K562 (cell line): ENCODE results near the gene OTUB2. TPM values are rescaled to one million over a fixed set of nuclear protein-coding genes. Genes with fewer than 3 reads are reported as not detected.

Source experiments
- ATAC-seq: fragments of 200-7000 bp; cut with Tn5 transposase; 3 replicates; pipeline ENCODE4 v1.9.1; 2020; ENCODE audit warnings: moderate library complexity
- BruUV-seq: library from RNA; stranded (reverse); fragments of 400-500 nt; replicated peaks from 2 replicates; lab custom pipeline; 2021; lab: Mats Ljungman, UMichigan
- CTCF ChIA-PET: fragments of 300-600 bp; formaldehyde crosslinking; extraction: SDS; loops from one replicate; lab custom pipeline; 2021; ENCODE audit warnings: low intra/inter-chr PET ratio; lab: Yijun Ruan, JAX
- POLR2A ChIA-PET: fragments of 300-600, 350-650 bp; sonication (Branson Sonifier 250); formaldehyde crosslinking; extraction: SDS; loops from one replicate; lab custom pipeline; 2021; ENCODE audit warnings: antibody characterized with exemption, inconsistent platforms; lab: Yijun Ruan, JAX
- DNase-seq, 4 experiments: peaks; one replicate each; pipeline versions ENCODE4 v3.0.0 to v3.0.0-alpha.2; 2011 to 2018; ENCODE audit warnings: low spot score in 3 of 4, mixed read lengths in 3 of 4; ENCODE audit errors: extremely low read depth in 1 of 4
- FAIRE-seq: peaks from 2 replicates; lab custom pipeline; 2011; peaks lifted over from hg19 to GRCh38; lab: Jason Lieb, UNC
- H2AFZ ChIP-seq: 2 replicates; pipeline ENCODE4 v1.6.0; 2011; ENCODE audit warnings: low read depth, low read length, control low read depth, inconsistent platforms
- H3K27ac ChIP-seq: fragments of 200-600 bp; 3 replicates; pipeline ENCODE4 v1.8.0; 2011; ENCODE audit warnings: low read depth, mild to moderate bottlenecking, control low read depth, inconsistent platforms, low read length, moderate library complexity, mixed read lengths; ENCODE audit errors: extremely low read depth
- H3K27me3 ChIP-seq, 2 experiments: fragments of 300-600 bp in 1 of 2; 2 replicates in 1 of 2; 3 replicates in 1 of 2; pipeline versions ENCODE4 v1.6.0 to v1.8.0; 2011; ENCODE audit warnings: inconsistent platforms in 2 of 2, low read length in 2 of 2, mild to moderate bottlenecking in 1 of 2, mixed read lengths in 1 of 2, moderate library complexity in 1 of 2; ENCODE audit not compliant: control insufficient read depth in 2 of 2, insufficient read depth in 2 of 2
- H3K36me3 ChIP-seq: fragments of 300-600 bp; 3 replicates; pipeline ENCODE4 v1.8.0; 2011; ENCODE audit warnings: mild to moderate bottlenecking, low read length, inconsistent platforms; ENCODE audit not compliant: control insufficient read depth, insufficient read depth
- H3K4me1 ChIP-seq, 2 experiments: fragments of 200-600 bp in 1 of 2; replicated peaks in 1 of 2; 2 replicates in 1 of 2; 3 replicates in 1 of 2; pipeline versions ENCODE4 v1.5.1 to v1.8.0; 2011; ENCODE audit warnings: inconsistent platforms in 2 of 2, low read length in 2 of 2, mild to moderate bottlenecking in 1 of 2, mixed read lengths in 1 of 2, moderate library complexity in 1 of 2; ENCODE audit not compliant: control insufficient read depth in 2 of 2, insufficient read depth in 2 of 2
- H3K4me2 ChIP-seq: 2 replicates; pipeline ENCODE4 v1.6.1; 2011; ENCODE audit warnings: low read length, control low read depth, inconsistent platforms, mixed read lengths; ENCODE audit not compliant: insufficient read depth
- H3K4me3 ChIP-seq: fragments of 200-600 bp; sonication (generic), shearing (Covaris generic); 2 replicates; pipeline ENCODE4 v1.5.1; 2016; ENCODE audit warnings: control low read depth, inconsistent platforms
- H3K79me2 ChIP-seq: fragments of 200-600 bp; 3 replicates; pipeline ENCODE4 v1.8.0; 2011; ENCODE audit warnings: low read length, inconsistent platforms; ENCODE audit not compliant: control insufficient read depth, insufficient read depth
- H3K9ac ChIP-seq, 2 experiments: 2 replicates each; pipeline versions ENCODE4 v1.6.0 to v1.6.1; 2011; ENCODE audit warnings: low read depth in 2 of 2, low read length in 2 of 2, control low read depth in 1 of 2, inconsistent platforms in 1 of 2, mild to moderate bottlenecking in 1 of 2, mixed read lengths in 1 of 2; ENCODE audit not compliant: insufficient read depth in 1 of 2
- H3K9me1 ChIP-seq: one replicate; pipeline ENCODE4 v1.6.0; 2011; ENCODE audit warnings: inconsistent platforms, mild to moderate bottlenecking, low read length, moderate library complexity; ENCODE audit not compliant: control insufficient read depth, insufficient read depth
- H3K9me3 ChIP-seq: replicated peaks from 2 replicates; pipeline ENCODE4 v1.5.1; 2011; ENCODE audit warnings: low read depth, low read length, inconsistent platforms; ENCODE audit not compliant: control insufficient read depth, insufficient read depth
- H4K20me1 ChIP-seq: replicated peaks from 2 replicates; pipeline ENCODE4 v1.6.1; 2011; ENCODE audit warnings: low read length, inconsistent platforms, mixed read lengths; ENCODE audit not compliant: control insufficient read depth, insufficient read depth
- DNMT1 ChIP-seq: fragments of 450-650 bp; IDR thresholded peaks from 2 replicates; pipeline ENCODE4 v1.6.1; 2016; ENCODE audit warnings: antibody characterized with exemption, mild to moderate bottlenecking
- ILK ChIP-seq: fragments of 450-650 bp; IDR thresholded peaks from 2 replicates; pipeline ENCODE4 v1.6.1; 2016; ENCODE audit warnings: missing genetic modification characterization, low read depth, mild to moderate bottlenecking, missing compliant biosample characterization, moderate library complexity, borderline replicate concordance
- IRF9 ChIP-seq: fragments of 450-650 bp; IDR thresholded peaks from 2 replicates; pipeline ENCODE4 v1.6.1; 2016; ENCODE audit warnings: missing biosample characterization, missing genetic modification characterization
- KAT8 ChIP-seq: fragments of 450-650 bp; IDR thresholded peaks from 2 replicates; pipeline ENCODE4 v1.6.1; 2016; ENCODE audit warnings: low read depth, mild to moderate bottlenecking
- KDM5B ChIP-seq: fragments of 200-600 bp; sonication (generic); IDR thresholded peaks from 2 replicates; pipeline ENCODE4 v1.6.1; 2012; ENCODE audit warnings: low read depth, mild to moderate bottlenecking, moderate library complexity, low read length, control low read depth, inconsistent platforms; ENCODE audit not compliant: insufficient replicate concordance
- RBM14 ChIP-seq: fragments of 200-400 bp; formaldehyde crosslinking; IDR thresholded peaks from 2 replicates; pipeline ENCODE4 v1.6.1; 2018; ENCODE audit warnings: low read depth, mild to moderate bottlenecking, low read length, moderate library complexity, borderline replicate concordance; ENCODE audit not compliant: insufficient read depth
- SMARCC2 ChIP-seq: fragments of 450-650 bp; IDR thresholded peaks from 2 replicates; pipeline ENCODE4 v1.6.1; 2017; ENCODE audit warnings: antibody characterized with exemption, moderate library complexity, mild to moderate bottlenecking, low read depth
- ZNF699 ChIP-seq: fragments of 250-450 bp; sonication (Bioruptor Pico); IDR thresholded peaks from 2 replicates; pipeline ENCODE4 v1.8.0; 2021; ENCODE audit warnings: mild to moderate bottlenecking, moderate library complexity; ENCODE audit not compliant: insufficient replicate concordance
- ZNF778 ChIP-seq: fragments of 450-650 bp; formaldehyde crosslinking; IDR thresholded peaks from 2 replicates; pipeline ENCODE4 v1.4.0; 2020; ENCODE audit warnings: mild to moderate bottlenecking, moderate library complexity
- WGBS: fragments of 100-300 bp; shearing (Covaris generic); methylation state at CpG from one replicate; pipeline ENCODE4 v1.1.6; 2016; ENCODE audit warnings: low coverage, mixed read lengths; ENCODE audit not compliant: insufficient coverage; ENCODE audit errors: missing lambda C conversion rate; 5-methylcytosine and 5-hydroxymethylcytosine counted together
- in situ Hi-C: fragments of 300-500 bp; cut with MboI; formaldehyde crosslinking; loops from 4 replicates; pipeline ENCODE4 v1.15.0; 2018; ENCODE audit warnings: inconsistent platforms, mixed read lengths
- intact Hi-C: fragments of 100-400 bp; cut with micrococcal nuclease; formaldehyde crosslinking; loops from 2 replicates; pipeline ENCODE4 v1.14.2; 2022
- polyA plus RNA-seq, 8 experiments: library from polyadenylated mRNA; depleted of rRNA in 4 of 8; stranded (reverse) in 5 of 8; unstranded in 3 of 8; fragments of >200 nt; fragmentation: Nextera tagmentation in 2 of 8; fragmentation: Illumina TruSeq in 1 of 8; extraction: Ambion mirVana in 2 of 8; extraction: Trizol in 1 of 8; gene quantifications; 2 replicates each; pipeline versions ENCODE4 v1.2.1 to v1.2.3, GENCODE V29; 2011 to 2014; ENCODE audit warnings: inconsistent platforms in 1 of 8, missing spikeins in 1 of 8
- total RNA-seq, 7 experiments: library from RNA; depleted of rRNA in 6 of 7; stranded (reverse); fragments of >200 nt in 6 of 7; fragmentation: Illumina TruSeq in 2 of 7; extraction: Trizol in 2 of 7; gene quantifications; 2 replicates each; pipeline versions ENCODE4 v1.2.1 to v1.2.3, GENCODE V29; 2011 to 2021; ENCODE audit warnings: low replicate concordance in 1 of 7

OTUB2 gene
- total and polyA plus RNA-seq, 9 of the 15 experiments (the other 6 are each of a cell fraction or from before 2014, with no cell fraction given) = 0.01 to 0.31 (median 0.11) TPM

- in situ Hi-C loops = loop anchor here (5.0 kb wide), 1 partner anchor 99 kb away; no protein-coding TSS in a partner anchor
- no TSS peak for BruUV-seq
- no peaks in the 10 kb centered on the region for H3K36me3 ChIP-seq
- ChIA-PET POLR2A (interaction anchor here (0.7 kb wide), 1 partner anchor 10 kb away, joined by 3 read pairs; no protein-coding TSS in a partner anchor), CTCF (no interaction called here)
- WGBS = 7% methylated on average over 7 of the region's 7 CpGs
- no peak overlapping the region for H3K4me2 ChIP-seq
- H3K27me3 ChIP-seq = peaks cover 4 to 24% of the 10 kb centered on the region in 2 experiments; a peak in 4 of 5 replicates
- H3K27ac ChIP-seq = no peak overlapping the region
- ATAC-seq (no peak), DNase-seq (no peak), FAIRE-seq (no peak)
- H2AFZ ChIP-seq = no peak overlapping the region
- no peaks in the 10 kb centered on the region for H3K9me1 ChIP-seq
- no peaks in the 10 kb centered on the region; the same call in 1 of the 2 replicates for H4K20me1 ChIP-seq
- no peaks in the 10 kb centered on the region for H3K79me2 ChIP-seq
- TF ChIP-seq IRF9 (tag) (no peak), DNMT1 (no peak), RBM14 (no peak), KDM5B (no peak), ILK (tag) (no peak), SMARCC2 (no peak), KAT8 (no peak), ZNF699 (CRISPR knock-in tag) (no peak), ZNF778 (no peak)
- no peaks in the 10 kb centered on the region for H3K9me3 ChIP-seq
- intact Hi-C loops = no loop called here
- no peak overlapping the region for H3K4me3 ChIP-seq
- peaks cover 0 to 3% of the 10 kb centered on the region in 2 experiments; a peak in 1 of 5 replicates for H3K4me1 ChIP-seq
- no peak overlapping the region for H3K9ac ChIP-seq
Measured at GRCh38 chr14:94038510-94038909, 12.4 kb downstream of the OTUB2 start.
